K562 (cell line): ENCODE data around the gene NUDCD3. TPM values are rescaled to one million over a fixed set of nuclear protein-coding genes. Genes with fewer than 3 reads are reported as not detected.
A peak's percentile ranks its signal among the peaks of the same experiment; 100 is the strongest.

Source experiments
- ATF2 ChIP-seq: sonication (generic); formaldehyde crosslinking; IDR thresholded peaks from 2 replicates; pipeline ENCODE4 v1.8.1; 2022; ENCODE audit warnings: missing genetic modification reagents
- C11orf30 ChIP-seq: fragments of 450-650 bp; IDR thresholded peaks from 2 replicates; pipeline ENCODE4 v1.6.1; 2016; ENCODE audit warnings: low read depth, mild to moderate bottlenecking
- CREBBP ChIP-seq: IDR thresholded peaks from one replicate; pipeline ENCODE4 v1.6.1; 2012; ENCODE audit warnings: low read depth, mild to moderate bottlenecking, control low read depth, inconsistent platforms, low read length
- DDX20 ChIP-seq: fragments of 450-650 bp; IDR thresholded peaks from 2 replicates; pipeline ENCODE4 v1.6.1; 2016; ENCODE audit warnings: missing genetic modification characterization, low read depth, mild to moderate bottlenecking, missing compliant biosample characterization, moderate library complexity
- ESRRB ChIP-seq: fragments of 250-450 bp; sonication (Bioruptor Pico); IDR thresholded peaks from 2 replicates; pipeline ENCODE4 v1.5.0; 2020; ENCODE audit warnings: mild to moderate bottlenecking, moderate library complexity, borderline replicate concordance
- FOXM1 ChIP-seq, 2 experiments: fragments of 450-650 bp in 1 of 2; sonication (generic) in 1 of 2; formaldehyde crosslinking in 1 of 2; IDR thresholded peaks; 2 replicates each; pipeline versions ENCODE4 v1.6.1 to v1.9.0; 2017 to 2022; ENCODE audit warnings: low read depth in 2 of 2, mild to moderate bottlenecking in 2 of 2, missing genetic modification reagents in 1 of 2, moderate library complexity in 1 of 2
- HNRNPH1 ChIP-seq: fragments of 200-400 bp; formaldehyde crosslinking; optimal IDR thresholded peaks from 2 replicates; pipeline ENCODE3; 2017; ENCODE audit warnings: low read depth, mild to moderate bottlenecking, low read length, moderate library complexity
- POLR2A ChIP-seq: fragments of 450-650 bp; conservative IDR thresholded peaks from 2 replicates; pipeline ENCODE4 v1.6.1; 2016
- SRSF1 ChIP-seq: fragments of 200-400 bp; formaldehyde crosslinking; IDR thresholded peaks from 2 replicates; pipeline ENCODE4 v1.6.1; 2017; ENCODE audit warnings: mild to moderate bottlenecking, low read depth, low read length, moderate library complexity
- XRCC5 ChIP-seq: fragments of 200-400 bp; formaldehyde crosslinking; IDR thresholded peaks from 2 replicates; pipeline ENCODE4 v1.6.1; 2017; ENCODE audit warnings: low read depth, mild to moderate bottlenecking, low read length
- ZEB2 ChIP-seq: fragments of 450-650 bp; IDR thresholded peaks from 2 replicates; pipeline ENCODE4 v1.6.1; 2016
- ZNF133 ChIP-seq: fragments of 250-450 bp; sonication (Bioruptor Pico); IDR thresholded peaks from 2 replicates; pipeline ENCODE4 v1.4.0; 2020; ENCODE audit warnings: mild to moderate bottlenecking
- ZNF23 ChIP-seq: fragments of 250-450 bp; sonication (Bioruptor Pico); IDR thresholded peaks from 2 replicates; pipeline ENCODE4 v1.4.0; 2020; ENCODE audit warnings: mild to moderate bottlenecking
- ZNF318 ChIP-seq, 2 experiments: fragments of 450-650 bp; IDR thresholded peaks; 2 replicates each; pipeline ENCODE4 v1.6.1; 2016; ENCODE audit warnings: mild to moderate bottlenecking in 2 of 2, borderline replicate concordance in 1 of 2, low read depth in 1 of 2, moderate library complexity in 1 of 2
- ZNF655 ChIP-seq: fragments of 250-450 bp; sonication (Bioruptor Pico); IDR thresholded peaks from 2 replicates; pipeline ENCODE4 v1.5.0; 2021
- ZNF695 ChIP-seq: fragments of 450-650 bp; formaldehyde crosslinking; IDR thresholded peaks from 2 replicates; pipeline ENCODE4 v1.4.0; 2020; ENCODE audit warnings: mild to moderate bottlenecking, moderate library complexity
- ZNF696 ChIP-seq: fragments of 250-450 bp; sonication (Bioruptor Pico); conservative IDR thresholded peaks from 2 replicates; pipeline ENCODE4 v1.4.0; 2020; ENCODE audit warnings: mild to moderate bottlenecking, moderate library complexity
- ZNF780A ChIP-seq: fragments of 250-450 bp; sonication (Bioruptor Pico); IDR thresholded peaks from 2 replicates; pipeline ENCODE4 v1.5.0; 2021; ENCODE audit warnings: mild to moderate bottlenecking
- polyA plus RNA-seq, 8 experiments: library from polyadenylated mRNA; depleted of rRNA in 4 of 8; stranded (reverse) in 5 of 8; unstranded in 3 of 8; fragments of >200 nt; fragmentation: Nextera tagmentation in 2 of 8; fragmentation: Illumina TruSeq in 1 of 8; extraction: Ambion mirVana in 2 of 8; extraction: Trizol in 1 of 8; gene quantifications; 2 replicates each; pipeline versions ENCODE4 v1.2.1 to v1.2.3, GENCODE V29; 2011 to 2014; ENCODE audit warnings: inconsistent platforms in 1 of 8, missing spikeins in 1 of 8
- total RNA-seq, 7 experiments: library from RNA; depleted of rRNA in 6 of 7; stranded (reverse); fragments of >200 nt in 6 of 7; fragmentation: Illumina TruSeq in 2 of 7; extraction: Trizol in 2 of 7; gene quantifications; 2 replicates each; pipeline versions ENCODE4 v1.2.1 to v1.2.3, GENCODE V29; 2011 to 2021; ENCODE audit warnings: low replicate concordance in 1 of 7

NUDCD3 gene
- total and polyA plus RNA-seq, 9 of the 15 experiments (the other 6 are each of a cell fraction or from before 2014, with no cell fraction given) = 24.8 to 64.2 (median 42.6) TPM

GRCh38 chr7:44490351-44491200 is at the start of gene NUDCD3 (continued):
- TF ChIP-seq ZNF695 (no peak), SRSF1 (no peak), POLR2A (peak; percentile 88), ZNF696 (CRISPR knock-in tag) (no peak), ZNF318 (IDR thresholded peaks at IDR 0.05; ENCODE audit: borderline replicate concordance in 1 of 2, low read depth in 1 of 2) (no peak), ZEB2 (peak; percentile 98), FOXM1 (IDR thresholded peaks at IDR 0.05; ENCODE audit: low read depth) (peak; percentile 49; the same call in 1 of the 2 replicates), FOXM1 (CRISPR knock-in tag; IDR thresholded peaks at IDR 0.05; ENCODE audit: low read depth) (no peak; the same call in 1 of the 2 replicates), ZNF655 (CRISPR knock-in tag) (no peak), ESRRB (CRISPR knock-in tag) (no peak), XRCC5 (peak; percentile 90), ATF2 (CRISPR knock-in tag) (no peak), ZNF133 (CRISPR knock-in tag) (no peak), HNRNPH1 (no peak), ZNF780A (no peak), ZNF23 (CRISPR knock-in tag) (no peak), C11orf30 (peak; percentile 97), DDX20 (tag) (no peak), CREBBP (no peak)
